Activated naive CD8-positive, alpha-beta T cell treated with anti-CD3 and anti-CD28 coated beads for 36 hours (primary cell): Measurements from ENCODE around the gene CST11. TPM values are rescaled to one million over a fixed set of nuclear protein-coding genes. Genes with fewer than 3 reads are reported as not detected.
A peak's percentile ranks its signal among the peaks of the same experiment; 100 is the strongest.
"Not testable (repeated sequence)": the region's sequence is repeated elsewhere in the genome, so short reads cannot be mapped to it uniquely, and the experiment has no call there.

ENCODE experiments used
- DNase-seq: peaks from one replicate; pipeline ENCODE4 v3.0.0; 2021
- H3K27ac Mint-ChIP-seq: one replicate; pipeline ENCODE4 v1.8.0; 2022; ENCODE audit warnings: mild to moderate bottlenecking, moderate library complexity, mixed read lengths
- H3K27me3 Mint-ChIP-seq: one replicate; pipeline ENCODE4 v1.8.0; 2022; ENCODE audit warnings: mild to moderate bottlenecking, mixed read lengths
- H3K36me3 Mint-ChIP-seq: one replicate; pipeline ENCODE4 v1.8.0; 2021; ENCODE audit warnings: mild to moderate bottlenecking, mixed read lengths
- H3K4me1 Mint-ChIP-seq: one replicate; pipeline ENCODE4 v1.8.0; 2021; ENCODE audit warnings: mixed read lengths
- H3K4me3 Mint-ChIP-seq: one replicate; pipeline ENCODE4 v1.8.0; 2022; ENCODE audit warnings: mild to moderate bottlenecking, moderate library complexity, mixed read lengths
- H3K9me3 Mint-ChIP-seq: one replicate; pipeline ENCODE4 v1.8.0; 2022; ENCODE audit warnings: mixed read lengths
- total RNA-seq, 2 experiments: library from RNA; stranded (reverse); gene quantifications; one replicate each; pipeline ENCODE4 v1.2.3, GENCODE V29; 2021

Gene CST11, protein sequence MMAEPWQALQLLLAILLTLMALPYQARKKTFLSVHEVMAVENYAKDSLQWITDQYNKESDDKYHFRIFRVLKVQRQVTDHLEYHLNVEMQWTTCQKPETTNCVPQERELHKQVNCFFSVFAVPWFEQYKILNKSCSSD
- not detected for total RNA-seq

DNA sequence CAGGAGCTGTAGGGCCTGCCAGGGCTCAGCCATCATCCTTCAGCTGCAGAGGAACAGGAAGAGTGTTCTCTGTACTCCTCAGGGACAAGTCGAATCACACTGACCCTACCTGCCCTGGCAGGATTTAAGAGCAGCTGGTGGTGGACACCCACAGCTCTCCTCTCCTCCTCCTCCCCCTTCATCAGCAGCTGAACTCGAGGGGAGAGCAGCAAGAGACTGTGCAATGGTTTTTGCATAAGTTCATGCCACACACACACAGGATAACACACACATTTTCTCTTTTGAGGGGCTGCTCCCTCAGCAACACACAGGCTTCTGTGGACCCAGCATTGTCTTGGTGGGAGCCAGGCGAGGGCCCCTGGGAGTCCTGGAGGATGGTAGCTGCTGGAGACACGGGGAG is at the start of gene CST11:
CST11 (minus strand) TSS at position 101 of the 400 bp plus-strand sequence; CDS start at position 36, 65 bp downstream.
- no peaks in the 10 kb centered on the region for H3K36me3 Mint-ChIP-seq
- H3K9me3 Mint-ChIP-seq: no peaks in the 10 kb centered on the region
- H3K4me1 Mint-ChIP-seq: peaks cover 16% of the 10 kb centered on the region
- no peak within 1 kb of the TSS for H3K27ac Mint-ChIP-seq
- no peak for DNase-seq
- no peaks in the 10 kb centered on the region for H3K27me3 Mint-ChIP-seq
- H3K4me3 Mint-ChIP-seq: no peak within 1 kb of the TSS

DNA sequence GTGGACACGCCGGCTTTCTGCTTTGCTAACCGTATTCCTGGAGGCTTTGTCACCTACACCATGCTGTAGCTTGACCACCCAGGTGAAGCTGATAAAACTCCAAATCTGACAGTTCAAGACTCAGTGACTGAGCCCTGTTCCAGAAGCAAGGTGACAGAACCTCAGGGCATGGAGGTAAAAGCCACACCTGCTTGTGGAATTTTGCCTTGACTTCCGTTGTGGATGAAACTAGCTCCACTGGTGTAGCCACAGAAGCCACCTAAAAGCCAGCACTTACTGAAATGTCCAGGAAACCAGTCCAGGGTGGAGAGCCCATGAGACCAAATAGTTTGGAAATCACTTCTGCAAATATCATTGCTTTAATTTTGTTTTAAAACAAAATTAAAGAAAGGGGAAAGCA is 49.2 kb upstream of the CST11 start:
- peaks cover 6% of the 10 kb centered on the region for H3K4me1 Mint-ChIP-seq

DNA sequence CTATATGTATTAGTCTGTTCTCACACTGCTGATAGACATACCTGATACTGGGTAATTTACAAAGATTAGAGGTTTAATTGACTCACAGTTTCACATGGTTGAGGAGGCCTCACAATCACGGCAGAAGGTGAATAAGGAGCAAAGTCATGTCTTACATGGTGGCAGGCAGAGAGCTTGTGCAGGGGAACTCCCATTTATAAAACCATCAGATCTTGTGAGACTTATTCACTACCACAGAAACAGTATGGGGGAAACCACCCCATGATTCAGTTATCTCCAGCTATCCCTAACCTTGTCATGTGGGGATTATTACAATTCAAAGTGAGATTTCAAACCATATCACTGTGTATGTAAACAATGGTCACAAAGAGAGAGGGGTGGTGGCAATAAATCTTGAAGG is 44.9 kb upstream of the CST11 start:
- peaks cover 2% of the 10 kb centered on the region for H3K36me3 Mint-ChIP-seq
- H3K9me3 Mint-ChIP-seq: peaks cover 14% of the 10 kb centered on the region
- peaks cover 6% of the 10 kb centered on the region for H3K4me1 Mint-ChIP-seq
- H3K27me3 Mint-ChIP-seq: peaks cover 9% of the 10 kb centered on the region
- no peak overlapping the region for H3K4me3 Mint-ChIP-seq
- DNase-seq: peak; percentile 30
- H3K27ac Mint-ChIP-seq: no peak overlapping the region

More for the DNA sequence above, 49.2 kb upstream of the CST11 start:
- no peak for DNase-seq
- peaks cover 4% of the 10 kb centered on the region for H3K9me3 Mint-ChIP-seq
- no peak overlapping the region for H3K27ac Mint-ChIP-seq
- H3K27me3 Mint-ChIP-seq: peaks cover 12% of the 10 kb centered on the region
- peaks cover 2% of the 10 kb centered on the region for H3K36me3 Mint-ChIP-seq
- H3K4me3 Mint-ChIP-seq: no peak overlapping the region

DNA sequence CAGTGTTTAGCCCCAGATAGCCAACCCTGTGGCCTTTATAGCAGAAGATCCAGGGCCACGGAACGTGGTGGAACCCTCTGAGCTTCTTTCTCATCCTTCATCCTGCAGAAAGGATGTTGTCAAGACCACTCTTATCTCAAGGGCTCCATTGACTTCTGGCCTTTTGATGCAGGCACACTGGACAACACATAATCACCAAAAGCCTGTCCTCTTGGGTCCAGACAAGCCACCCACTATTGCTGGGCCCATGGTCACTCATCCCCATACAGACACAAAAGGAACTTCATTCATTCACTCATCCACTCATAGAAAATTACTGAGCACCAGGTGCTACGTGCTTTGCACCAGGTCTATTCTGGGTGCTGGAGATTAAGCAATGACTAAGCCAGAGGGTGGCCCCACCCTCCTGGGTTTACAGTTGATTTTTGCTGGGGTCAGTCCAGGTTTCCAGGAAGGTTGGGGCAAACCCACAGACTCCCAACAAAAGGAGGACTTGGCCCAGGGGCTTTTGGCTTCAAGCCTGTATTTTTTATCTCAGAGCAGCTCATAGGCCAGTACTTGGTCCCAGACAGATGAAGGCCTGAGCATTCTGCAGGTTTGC is 40.6 kb upstream of the CST11 start:
- H3K27ac Mint-ChIP-seq: no peak overlapping the region
- H3K4me1 Mint-ChIP-seq: peaks cover 10% of the 10 kb centered on the region
- no peak overlapping the region for H3K4me3 Mint-ChIP-seq
- peaks cover 12% of the 10 kb centered on the region for H3K9me3 Mint-ChIP-seq
- H3K36me3 Mint-ChIP-seq: peaks cover 2% of the 10 kb centered on the region
- DNase-seq: no peak
- no peaks in the 10 kb centered on the region for H3K27me3 Mint-ChIP-seq

DNA sequence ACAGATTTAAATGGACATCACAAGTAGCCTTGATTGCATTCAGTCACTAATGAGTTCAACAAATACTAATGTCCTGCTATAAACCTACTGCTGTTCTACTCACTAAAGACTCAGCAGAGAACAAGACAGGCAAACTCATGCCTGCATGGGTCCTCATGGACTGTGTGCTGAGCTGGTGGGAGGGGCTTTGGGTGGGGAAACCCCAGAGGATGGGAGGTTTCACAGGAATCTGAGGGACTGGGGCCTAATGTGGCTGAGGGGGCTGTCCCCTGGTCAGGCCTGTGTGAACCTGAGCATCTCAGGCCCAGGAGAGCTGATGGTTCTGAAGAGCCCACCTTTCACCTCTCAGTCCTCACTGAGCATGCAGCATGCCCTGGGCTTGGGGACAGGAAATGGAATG is 39.6 kb upstream of the CST11 start:
- Mint-ChIP-seq H3K36me3 (no peaks in the 10 kb centered on the region), H3K27ac (no peak overlapping the region), H3K4me3 (no peak overlapping the region), H3K27me3 (no peaks in the 10 kb centered on the region), H3K9me3 (peaks cover 9% of the 10 kb centered on the region), H3K4me1 (peaks cover 5% of the 10 kb centered on the region)
- peak; percentile 15 for DNase-seq

DNA sequence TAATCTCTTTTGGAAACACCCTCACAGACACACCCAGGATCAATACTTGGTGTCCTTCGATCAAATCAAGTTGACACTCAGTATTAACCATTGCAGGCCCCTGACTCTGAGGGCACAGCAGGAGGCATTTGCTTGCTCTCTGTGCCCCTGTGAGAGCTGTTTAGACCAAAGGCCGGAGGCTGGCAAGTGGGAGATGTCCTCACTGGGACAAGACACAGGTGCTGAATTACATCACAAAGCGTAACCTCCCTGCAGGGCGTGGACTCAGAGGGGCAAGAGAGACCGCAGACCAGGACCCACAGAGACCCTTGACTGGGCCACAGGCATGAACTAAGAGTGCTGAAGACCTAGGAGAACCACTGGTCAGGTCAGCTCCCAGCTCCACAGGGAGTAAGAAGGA is 38.1 kb upstream of the CST11 start, which contains the start of gene CST8:
CST8 (plus strand) TSS at position 301 of the 400 bp plus-strand sequence. CDS start 551 bp downstream, outside the sequence.
- no peak for DNase-seq
- H3K27me3 Mint-ChIP-seq: no peaks in the 10 kb centered on the region
- peaks cover 4% of the 10 kb centered on the region for H3K4me1 Mint-ChIP-seq
- H3K4me3 Mint-ChIP-seq: no peak within 1 kb of the TSS
- no peaks in the 10 kb centered on the region for H3K36me3 Mint-ChIP-seq
- no peak within 1 kb of the TSS for H3K27ac Mint-ChIP-seq
- peaks cover 2% of the 10 kb centered on the region for H3K9me3 Mint-ChIP-seq

DNA sequence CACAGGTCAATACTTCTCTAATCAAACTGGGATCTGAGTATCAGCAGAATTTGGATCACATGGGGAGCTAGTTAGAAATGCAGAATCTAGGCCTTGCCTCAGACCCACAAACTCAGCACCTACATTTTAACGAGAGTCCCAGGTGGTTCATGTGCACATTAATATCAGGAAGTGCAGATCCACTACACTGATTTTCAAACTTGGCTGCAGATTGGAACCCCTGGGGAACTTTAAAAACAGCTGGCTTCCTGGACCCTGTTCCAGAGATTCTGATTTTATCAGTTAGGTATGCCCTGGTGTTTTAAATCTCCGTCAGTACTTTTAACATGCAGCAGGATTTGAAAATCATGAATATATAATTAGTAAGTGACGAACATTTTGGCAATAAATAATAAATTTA is 36.3 kb upstream of the CST11 start:
- DNase-seq: no peak
- no peaks in the 10 kb centered on the region for H3K27me3 Mint-ChIP-seq
- no peaks in the 10 kb centered on the region for H3K36me3 Mint-ChIP-seq
- no peak overlapping the region for H3K27ac Mint-ChIP-seq
- H3K4me1 Mint-ChIP-seq: peaks cover 4% of the 10 kb centered on the region
- no peak overlapping the region for H3K4me3 Mint-ChIP-seq
- no peaks in the 10 kb centered on the region for H3K9me3 Mint-ChIP-seq

DNA sequence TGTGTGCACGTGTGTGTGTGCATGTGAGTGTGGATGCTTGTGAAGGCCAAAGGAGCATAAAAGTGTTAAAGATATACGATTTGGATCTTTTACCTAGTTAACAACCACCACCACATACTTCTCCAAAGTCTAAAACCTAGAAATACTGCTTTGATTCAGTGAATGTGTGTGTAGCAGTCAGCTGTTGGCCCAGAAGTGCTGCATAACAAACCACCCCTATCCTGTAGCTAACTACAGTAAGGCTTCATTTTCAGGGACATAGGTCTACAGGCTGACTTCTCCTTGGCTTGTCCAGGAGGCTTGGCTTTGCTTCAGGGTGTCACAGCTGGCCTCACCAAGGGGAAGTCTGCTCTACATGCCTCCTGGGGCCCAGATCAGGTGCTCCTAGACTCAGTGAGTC is 35.8 kb upstream of the CST11 start:
- H3K4me1 Mint-ChIP-seq: peaks cover 4% of the 10 kb centered on the region
- no peak for DNase-seq
- H3K27me3 Mint-ChIP-seq: no peaks in the 10 kb centered on the region
- H3K36me3 Mint-ChIP-seq: no peaks in the 10 kb centered on the region
- no peaks in the 10 kb centered on the region for H3K9me3 Mint-ChIP-seq
- no peak overlapping the region for H3K4me3 Mint-ChIP-seq
- H3K27ac Mint-ChIP-seq: no peak overlapping the region

DNA sequence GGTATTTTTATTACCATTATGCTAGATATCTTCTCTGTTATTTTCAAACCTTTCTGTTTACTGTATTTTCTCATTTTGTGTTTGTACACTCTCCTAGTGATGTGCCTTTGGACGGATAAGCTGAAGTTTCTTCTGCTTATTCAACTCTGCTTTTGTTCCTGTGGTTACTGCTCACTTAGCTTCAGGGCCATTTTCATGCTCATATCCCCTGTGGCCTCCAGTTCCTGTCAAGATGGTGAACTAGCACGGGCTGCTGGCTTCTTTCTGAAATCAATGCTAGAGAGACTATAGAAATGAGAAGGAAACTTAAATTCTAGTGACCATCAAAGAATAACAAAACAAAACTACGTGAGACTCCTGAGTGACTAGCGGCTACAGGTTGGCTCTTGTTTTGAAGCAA is 31.4 kb upstream of the CST11 start:
- Mint-ChIP-seq H3K4me1 (no peaks in the 10 kb centered on the region), H3K36me3 (no peaks in the 10 kb centered on the region), H3K27ac (no peak overlapping the region), H3K27me3 (no peaks in the 10 kb centered on the region), H3K4me3 (no peak overlapping the region), H3K9me3 (no peaks in the 10 kb centered on the region)
- DNase-seq: no peak

DNA sequence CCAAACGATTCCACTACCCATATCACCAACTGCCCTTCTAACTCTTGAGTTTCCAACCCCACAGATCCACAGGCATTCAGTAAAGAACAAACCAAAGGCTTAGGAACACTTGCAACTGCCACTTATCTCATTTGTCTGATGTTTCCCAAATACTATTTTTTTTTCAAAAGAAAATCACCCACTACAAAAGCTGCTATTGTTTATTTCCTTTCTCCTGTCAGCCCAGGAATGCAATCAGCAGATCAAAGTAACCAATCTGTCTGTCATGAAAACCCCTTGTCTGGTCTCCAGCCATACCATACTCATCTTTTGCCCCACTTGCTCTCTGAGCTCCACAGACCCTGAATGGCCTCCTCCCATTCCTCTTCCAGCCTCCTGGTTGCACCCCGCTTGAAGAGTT is 29.5 kb upstream of the CST11 start:
- no peak for DNase-seq

DNA sequence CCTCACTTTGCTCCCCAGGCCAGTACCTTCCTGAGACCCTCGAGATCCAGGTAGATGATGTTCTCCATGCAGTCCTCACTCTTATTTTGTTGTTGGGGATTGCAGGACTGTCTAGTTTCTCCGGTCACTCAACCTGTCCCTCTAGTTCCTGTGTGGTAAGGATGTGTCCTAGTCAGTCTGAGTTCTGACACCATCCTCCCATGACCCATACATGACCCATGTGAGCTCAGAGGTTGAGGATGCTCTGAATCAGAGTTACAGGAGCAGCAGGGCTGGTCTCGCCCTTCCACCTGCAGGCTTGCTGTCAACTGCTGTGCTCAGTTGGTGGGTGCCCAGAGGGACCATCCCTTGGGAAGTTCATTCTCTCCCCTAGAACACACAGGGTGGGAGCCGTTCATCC is 26.4 kb upstream of the CST11 start:
- DNase-seq: no peak
- H3K27me3 Mint-ChIP-seq: no peaks in the 10 kb centered on the region
- H3K4me1 Mint-ChIP-seq: no peaks in the 10 kb centered on the region
- H3K4me3 Mint-ChIP-seq: no peak overlapping the region
- H3K36me3 Mint-ChIP-seq: no peaks in the 10 kb centered on the region
- H3K27ac Mint-ChIP-seq: no peak overlapping the region
- no peaks in the 10 kb centered on the region for H3K9me3 Mint-ChIP-seq

More for the DNA sequence above, 29.5 kb upstream of the CST11 start:
- no peaks in the 10 kb centered on the region for H3K9me3 Mint-ChIP-seq
- no peaks in the 10 kb centered on the region for H3K4me1 Mint-ChIP-seq
- H3K36me3 Mint-ChIP-seq: no peaks in the 10 kb centered on the region
- no peak overlapping the region for H3K4me3 Mint-ChIP-seq
- H3K27ac Mint-ChIP-seq: no peak overlapping the region
- no peaks in the 10 kb centered on the region for H3K27me3 Mint-ChIP-seq

DNA sequence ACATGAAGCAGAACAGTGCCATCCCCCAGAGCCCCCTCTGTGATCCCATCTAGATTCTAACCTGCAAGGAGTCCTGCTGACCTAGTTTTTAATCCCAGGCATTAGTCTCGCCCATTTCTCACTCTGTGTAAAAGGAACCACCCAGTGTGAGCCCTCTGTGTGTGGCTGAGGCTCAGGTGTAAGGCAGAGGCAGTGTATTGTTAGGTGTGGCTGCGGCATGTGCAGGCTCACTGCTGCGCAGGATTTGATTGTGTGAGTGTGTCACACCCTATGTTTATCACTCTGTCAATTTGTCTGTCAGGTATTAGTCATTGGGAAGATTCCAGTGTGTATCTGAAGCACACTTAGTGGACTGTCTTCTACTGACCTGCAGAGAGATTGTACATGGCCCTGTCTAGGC is 24.5 kb upstream of the CST11 start:
- Mint-ChIP-seq H3K36me3 (no peaks in the 10 kb centered on the region), H3K9me3 (no peaks in the 10 kb centered on the region), H3K4me1 (no peaks in the 10 kb centered on the region), H3K4me3 (no peak overlapping the region), H3K27ac (no peak overlapping the region), H3K27me3 (no peaks in the 10 kb centered on the region)
- DNase-seq: no peak

DNA sequence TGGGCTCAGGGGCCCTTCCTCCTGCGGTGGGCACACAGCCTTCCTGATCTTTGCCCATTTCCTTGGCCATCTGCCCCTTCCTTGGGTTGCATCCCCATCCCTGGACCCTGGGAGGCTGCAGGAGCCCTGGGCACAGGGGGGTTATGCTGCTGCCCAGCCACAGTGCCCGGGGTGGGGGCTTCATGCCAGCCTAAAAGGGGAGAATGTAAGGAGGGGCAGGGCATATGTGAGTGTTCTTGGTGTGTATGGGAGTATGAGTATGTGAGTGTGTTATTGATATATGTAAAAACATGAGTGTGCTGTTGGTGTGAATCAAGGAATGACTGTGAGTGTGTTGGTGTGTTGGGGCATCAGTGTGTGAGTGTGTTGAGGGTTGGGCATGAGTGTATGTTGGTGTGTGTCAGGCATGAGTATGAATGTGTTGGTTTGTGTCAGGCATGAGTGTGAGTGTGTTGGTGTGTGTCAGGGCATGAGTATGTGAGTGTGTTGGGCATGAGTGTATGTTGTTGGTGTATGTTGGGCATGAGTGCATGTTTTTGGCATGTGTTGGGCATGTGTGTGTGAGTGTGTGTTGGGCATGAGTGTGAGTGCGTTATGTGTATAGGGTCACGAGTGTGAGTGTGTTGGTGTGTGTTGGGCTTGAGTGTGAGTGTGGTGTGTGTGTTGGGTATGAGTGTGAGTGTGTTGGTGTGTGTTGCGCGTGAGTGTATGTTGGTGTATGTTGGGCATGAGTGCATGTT is 23.5 kb upstream of the CST11 start:
- H3K27ac Mint-ChIP-seq: no peak overlapping the region
- no peaks in the 10 kb centered on the region for H3K36me3 Mint-ChIP-seq
- H3K27me3 Mint-ChIP-seq: no peaks in the 10 kb centered on the region
- H3K4me1 Mint-ChIP-seq: no peaks in the 10 kb centered on the region
- no peak for DNase-seq
- no peaks in the 10 kb centered on the region for H3K9me3 Mint-ChIP-seq
- no peak overlapping the region for H3K4me3 Mint-ChIP-seq

DNA sequence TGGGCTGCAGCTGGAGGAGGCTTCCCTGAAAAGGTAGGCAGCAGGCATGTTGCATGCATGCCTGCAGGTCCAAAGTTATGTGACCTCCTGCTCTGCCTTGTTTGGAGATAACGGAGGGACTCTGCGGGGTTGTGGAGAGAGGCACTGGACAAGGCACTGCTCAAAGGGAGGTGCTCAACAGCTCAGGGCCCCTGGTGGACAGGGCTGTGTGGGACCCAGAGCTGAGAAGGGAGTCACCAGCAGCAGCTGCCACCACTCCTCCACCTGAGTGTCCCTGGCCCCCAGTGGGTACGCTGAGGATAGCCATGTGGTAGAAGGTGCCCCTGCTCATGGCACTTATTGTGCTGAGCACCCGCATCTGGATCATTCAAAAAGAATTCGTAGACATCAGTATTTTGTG is 22.7 kb upstream of the CST11 start:
- Mint-ChIP-seq H3K36me3 (no peaks in the 10 kb centered on the region), H3K27me3 (peaks cover 3% of the 10 kb centered on the region), H3K27ac (no peak overlapping the region), H3K4me3 (no peak overlapping the region), H3K9me3 (no peaks in the 10 kb centered on the region), H3K4me1 (no peaks in the 10 kb centered on the region)
- no peak for DNase-seq

DNA sequence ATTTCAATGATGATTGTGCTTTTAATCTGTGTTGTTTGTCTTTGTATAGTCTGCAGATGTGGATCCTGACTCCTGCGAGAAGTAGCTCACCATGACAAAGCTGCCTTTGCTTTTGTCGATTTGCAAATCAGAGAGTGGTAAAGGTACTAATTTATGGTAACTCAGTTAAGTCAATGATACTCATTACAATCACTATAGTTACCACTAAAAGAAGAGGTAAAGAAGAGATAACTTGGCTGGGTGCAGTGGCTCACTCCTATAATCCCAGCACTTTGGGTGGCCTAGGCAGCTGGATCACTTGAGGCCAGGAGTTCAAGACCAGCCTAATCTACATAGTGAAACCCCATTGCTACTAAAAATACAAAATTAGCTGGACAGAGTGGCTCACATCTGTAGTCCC is 20.6 kb upstream of the CST11 start:
- not testable (repeated sequence) for H3K27ac Mint-ChIP-seq, H3K27me3 Mint-ChIP-seq, DNase-seq, H3K4me1 Mint-ChIP-seq, H3K36me3 Mint-ChIP-seq, H3K9me3 Mint-ChIP-seq, H3K4me3 Mint-ChIP-seq

DNA sequence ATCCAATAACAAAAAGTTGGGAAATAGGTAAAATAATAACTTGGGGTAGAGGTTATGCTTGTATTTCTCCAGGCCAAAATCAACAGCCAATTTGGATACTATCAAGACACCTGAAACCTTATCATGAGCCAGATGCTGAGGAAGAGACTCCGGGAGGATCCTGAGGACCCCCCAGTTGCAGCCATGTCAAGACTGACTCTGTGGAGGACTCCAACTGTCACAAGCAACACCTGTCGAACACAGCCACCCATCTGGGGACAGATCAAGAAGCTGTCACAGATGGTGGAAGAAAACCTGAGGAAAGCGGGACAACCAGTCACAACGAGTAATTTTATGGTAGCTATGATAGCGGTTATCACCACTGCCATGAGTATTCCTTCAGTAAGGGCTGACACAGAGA is 19.6 kb upstream of the CST11 start:
- not testable (repeated sequence) for H3K9me3 Mint-ChIP-seq, H3K4me3 Mint-ChIP-seq, H3K27ac Mint-ChIP-seq, H3K36me3 Mint-ChIP-seq, H3K4me1 Mint-ChIP-seq, H3K27me3 Mint-ChIP-seq, DNase-seq
